Measurements from ENCODE around the gene KAT2B. TPM values are rescaled to one million over a fixed set of nuclear protein-coding genes. Genes with fewer than 3 reads are reported as not detected.

Gene KAT2B
- total RNA-seq, 3 donors from 2014 or later, result 27.2 to 49.1 (median 27.5) TPM

DNA sequence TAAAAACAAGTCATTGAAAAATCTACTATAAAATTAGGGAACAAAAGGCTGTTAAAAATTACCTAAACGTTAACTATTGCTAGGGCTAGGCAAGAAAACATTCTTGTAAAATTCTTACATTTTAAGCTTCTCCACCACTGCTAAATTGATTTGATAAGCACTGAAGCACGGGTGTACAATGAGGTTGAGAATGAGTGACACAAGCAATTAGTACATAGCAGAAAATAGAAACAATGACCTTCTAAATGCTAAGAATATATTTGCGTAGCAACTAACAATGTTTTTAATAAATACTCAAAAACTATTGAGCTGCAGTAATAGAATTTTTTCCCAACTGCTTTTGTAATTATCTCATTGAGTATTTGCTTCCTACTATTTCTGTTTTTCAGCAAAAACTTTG is 141.0 kb downstream of the KAT2B start:
- DNase-seq (no peak), ATAC-seq (no peak)
- peaks cover 4% of the 10 kb centered on the region for H3K4me1 ChIP-seq (ENCODE audit: low read depth)
- H3K36me3 ChIP-seq (ENCODE audit: low read depth), result no peaks in the 10 kb centered on the region
- H3K9me3 ChIP-seq, result no peaks in the 10 kb centered on the region
- H3K4me3 ChIP-seq, result no peak overlapping the region
- TF ChIP-seq, protein P1, sequence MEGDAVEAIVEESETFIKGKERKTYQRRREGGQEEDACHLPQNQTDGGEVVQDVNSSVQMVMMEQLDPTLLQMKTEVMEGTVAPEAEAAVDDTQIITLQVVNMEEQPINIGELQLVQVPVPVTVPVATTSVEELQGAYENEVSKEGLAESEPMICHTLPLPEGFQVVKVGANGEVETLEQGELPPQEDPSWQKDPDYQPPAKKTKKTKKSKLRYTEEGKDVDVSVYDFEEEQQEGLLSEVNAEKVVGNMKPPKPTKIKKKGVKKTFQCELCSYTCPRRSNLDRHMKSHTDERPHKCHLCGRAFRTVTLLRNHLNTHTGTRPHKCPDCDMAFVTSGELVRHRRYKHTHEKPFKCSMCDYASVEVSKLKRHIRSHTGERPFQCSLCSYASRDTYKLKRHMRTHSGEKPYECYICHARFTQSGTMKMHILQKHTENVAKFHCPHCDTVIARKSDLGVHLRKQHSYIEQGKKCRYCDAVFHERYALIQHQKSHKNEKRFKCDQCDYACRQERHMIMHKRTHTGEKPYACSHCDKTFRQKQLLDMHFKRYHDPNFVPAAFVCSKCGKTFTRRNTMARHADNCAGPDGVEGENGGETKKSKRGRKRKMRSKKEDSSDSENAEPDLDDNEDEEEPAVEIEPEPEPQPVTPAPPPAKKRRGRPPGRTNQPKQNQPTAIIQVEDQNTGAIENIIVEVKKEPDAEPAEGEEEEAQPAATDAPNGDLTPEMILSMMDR (IDR thresholded peaks at IDR 0.05), result no peak
- intact Hi-C loops (cut with DNase I, micrococcal nuclease), result no loop called here

DNA sequence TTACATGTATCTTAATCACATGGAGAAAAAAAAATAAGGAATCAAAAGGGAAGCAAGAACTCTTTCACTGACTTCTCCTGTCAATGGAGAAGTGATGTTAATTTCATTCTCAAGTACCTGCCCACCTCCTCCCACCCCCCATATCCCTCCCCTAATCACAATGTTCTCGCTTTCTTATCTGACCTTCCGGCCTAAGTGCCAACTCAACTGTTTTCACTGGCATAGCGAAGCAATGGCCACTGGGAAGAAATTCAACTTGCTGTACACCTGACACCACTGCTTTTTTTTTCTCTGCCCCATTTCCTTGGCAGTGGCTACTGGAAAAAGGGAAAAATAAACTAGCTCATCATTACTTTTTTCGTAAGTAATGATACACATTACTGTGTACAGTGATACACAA is 142.0 kb downstream of the KAT2B start:
- DNase-seq (no peak), ATAC-seq (no peak)
- Histone ChIP-seq H3K4me3 (no peak overlapping the region), H3K4me1 (ENCODE audit: low read depth) (peaks cover 10% of the 10 kb centered on the region), H3K36me3 (ENCODE audit: low read depth) (no peaks in the 10 kb centered on the region), H3K9me3 (no peaks in the 10 kb centered on the region)
- intact Hi-C loops (cut with DNase I, micrococcal nuclease), result no loop called here
- TF ChIP-seq, protein P1 (IDR thresholded peaks at IDR 0.05), result no peak

DNA sequence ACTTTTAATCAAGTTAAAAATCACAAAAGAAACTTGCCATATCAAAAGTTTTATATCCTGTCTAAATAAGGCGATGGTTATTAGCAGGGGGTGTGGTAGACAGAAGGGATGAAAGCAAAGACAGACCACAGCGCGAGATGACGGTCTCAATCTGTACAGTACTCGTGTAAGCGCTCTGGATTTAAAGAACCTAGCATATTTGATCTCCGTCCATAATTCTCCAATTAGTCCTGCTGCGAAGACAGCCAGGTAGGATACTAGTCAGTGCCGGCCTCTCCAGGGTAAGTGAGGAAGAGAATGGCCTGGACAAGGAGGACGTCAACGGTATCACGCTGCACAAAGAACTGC is 145.1 kb downstream of the KAT2B start:
- ATAC-seq (peak; percentile 31), DNase-seq (peak in 2 of 3 donors; percentile 17 to 19)
- Histone ChIP-seq H3K4me3 (no peak overlapping the region), H3K9me3 (no peaks in the 10 kb centered on the region), H3K4me1 (ENCODE audit: low read depth) (peaks cover 13% of the 10 kb centered on the region), H3K36me3 (ENCODE audit: low read depth) (no peaks in the 10 kb centered on the region)
- TF ChIP-seq, protein P1 (IDR thresholded peaks at IDR 0.05), result no peak
- intact Hi-C loops (cut with DNase I, micrococcal nuclease), result no loop called here

DNA sequence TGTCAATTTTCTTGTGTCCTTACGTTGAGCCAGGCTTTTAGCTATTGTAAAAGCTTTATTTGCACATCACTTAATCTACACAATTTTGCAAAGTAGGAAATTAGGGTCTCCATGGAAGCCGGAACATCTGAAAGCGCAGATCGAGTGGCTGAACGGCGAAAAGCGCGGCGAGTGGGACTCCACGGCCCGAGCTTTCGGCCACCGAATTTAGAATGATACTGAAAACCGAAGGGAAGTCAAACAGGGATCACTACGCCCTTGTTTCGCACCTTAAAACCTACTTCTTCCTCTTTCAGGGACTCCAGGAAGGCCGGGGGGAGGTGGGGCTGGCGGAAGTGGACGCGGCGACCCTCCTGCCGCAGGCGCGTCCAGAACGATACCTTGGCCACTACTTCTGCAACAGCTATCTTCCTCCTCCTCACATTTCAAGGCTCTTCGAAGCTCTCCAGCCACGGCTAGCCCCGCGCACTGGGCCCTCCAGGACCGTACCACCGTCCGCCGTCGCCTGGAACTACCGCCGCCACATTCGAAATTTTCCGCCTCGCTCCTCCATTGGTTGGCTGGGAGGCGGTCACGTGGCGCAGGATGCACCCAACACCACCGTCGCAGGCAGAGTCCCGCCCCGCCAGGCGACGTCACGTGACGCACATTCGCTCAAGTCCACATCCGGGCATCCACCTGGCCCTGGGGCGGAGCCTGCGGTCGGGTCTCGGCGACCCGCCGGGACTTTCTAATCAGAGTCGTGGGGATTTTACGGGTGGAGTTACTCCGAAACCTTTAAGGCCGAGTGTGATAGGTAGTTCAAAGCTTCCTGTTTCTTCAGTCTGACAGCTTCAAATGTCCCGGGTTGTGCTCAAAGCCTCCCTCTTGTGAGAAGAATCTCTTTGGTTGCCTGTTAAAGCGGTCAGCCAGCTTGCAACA is 145.7 kb downstream of the KAT2B start, which contains the start of gene SGO1:
Gene SGO1, minus strand, starts transcription at position 528 of the 921 bp plus-strand sequence. CDS start 2,179 bp downstream, outside the sequence.
- Histone ChIP-seq H3K4me3 (peak within 1 kb of the TSS; percentile 52), H3K9me3 (no peaks in the 10 kb centered on the region), H3K36me3 (ENCODE audit: low read depth) (no peaks in the 10 kb centered on the region), H3K4me1 (ENCODE audit: low read depth) (peaks cover 13% of the 10 kb centered on the region)
- ATAC-seq (peak; percentile 99), DNase-seq (peak; percentile 100)
- intact Hi-C loops (cut with DNase I, micrococcal nuclease), result no loop called here
- TF ChIP-seq, protein P1 (IDR thresholded peaks at IDR 0.05), result peak; percentile 6

DNA sequence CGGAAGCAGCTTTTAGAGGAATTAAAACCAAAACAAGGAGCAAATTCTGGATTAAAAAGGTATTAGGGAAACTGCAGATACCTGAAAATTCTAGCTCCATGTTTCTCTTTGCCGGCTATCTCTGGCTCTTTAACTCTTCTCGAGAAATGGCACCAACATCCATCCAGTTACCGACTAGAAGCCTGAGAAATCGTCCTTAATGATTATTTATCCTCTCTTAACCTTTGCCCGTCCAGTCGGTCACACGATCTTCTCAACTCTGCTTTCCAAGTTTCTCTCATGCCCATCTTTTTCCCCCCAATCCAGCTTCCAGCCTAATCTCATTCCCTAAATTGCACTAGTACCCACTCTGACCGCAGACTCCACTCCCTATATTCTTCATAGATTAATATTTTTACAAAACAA is 146.4 kb downstream of the KAT2B start:
- TF ChIP-seq, protein P1 (IDR thresholded peaks at IDR 0.05), result no peak
- DNase-seq, result peak in 1 of 3 donors; percentile 13
- no peaks in the 10 kb centered on the region for H3K36me3 ChIP-seq (ENCODE audit: low read depth)
- peak; percentile 7 for ATAC-seq
- peaks cover 13% of the 10 kb centered on the region for H3K4me1 ChIP-seq (ENCODE audit: low read depth)
- H3K9me3 ChIP-seq, result no peaks in the 10 kb centered on the region
- intact Hi-C loops (cut with DNase I, micrococcal nuclease), result no loop called here
- peak overlapping the region; percentile 52 for H3K4me3 ChIP-seq

Data from mucosa of descending colon (tissue), 3 donors.